T1000 (cell line): Measurements from ENCODE around the gene SRPX.

ENCODE experiments used
- DNase-seq: peaks from one replicate; lab custom pipeline; 2025; ENCODE audit warnings: mixed read lengths; lab: John Stamatoyannopoulos, UW

Gene SRPX, protein sequence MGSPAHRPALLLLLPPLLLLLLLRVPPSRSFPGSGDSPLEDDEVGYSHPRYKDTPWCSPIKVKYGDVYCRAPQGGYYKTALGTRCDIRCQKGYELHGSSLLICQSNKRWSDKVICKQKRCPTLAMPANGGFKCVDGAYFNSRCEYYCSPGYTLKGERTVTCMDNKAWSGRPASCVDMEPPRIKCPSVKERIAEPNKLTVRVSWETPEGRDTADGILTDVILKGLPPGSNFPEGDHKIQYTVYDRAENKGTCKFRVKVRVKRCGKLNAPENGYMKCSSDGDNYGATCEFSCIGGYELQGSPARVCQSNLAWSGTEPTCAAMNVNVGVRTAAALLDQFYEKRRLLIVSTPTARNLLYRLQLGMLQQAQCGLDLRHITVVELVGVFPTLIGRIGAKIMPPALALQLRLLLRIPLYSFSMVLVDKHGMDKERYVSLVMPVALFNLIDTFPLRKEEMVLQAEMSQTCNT

DNA sequence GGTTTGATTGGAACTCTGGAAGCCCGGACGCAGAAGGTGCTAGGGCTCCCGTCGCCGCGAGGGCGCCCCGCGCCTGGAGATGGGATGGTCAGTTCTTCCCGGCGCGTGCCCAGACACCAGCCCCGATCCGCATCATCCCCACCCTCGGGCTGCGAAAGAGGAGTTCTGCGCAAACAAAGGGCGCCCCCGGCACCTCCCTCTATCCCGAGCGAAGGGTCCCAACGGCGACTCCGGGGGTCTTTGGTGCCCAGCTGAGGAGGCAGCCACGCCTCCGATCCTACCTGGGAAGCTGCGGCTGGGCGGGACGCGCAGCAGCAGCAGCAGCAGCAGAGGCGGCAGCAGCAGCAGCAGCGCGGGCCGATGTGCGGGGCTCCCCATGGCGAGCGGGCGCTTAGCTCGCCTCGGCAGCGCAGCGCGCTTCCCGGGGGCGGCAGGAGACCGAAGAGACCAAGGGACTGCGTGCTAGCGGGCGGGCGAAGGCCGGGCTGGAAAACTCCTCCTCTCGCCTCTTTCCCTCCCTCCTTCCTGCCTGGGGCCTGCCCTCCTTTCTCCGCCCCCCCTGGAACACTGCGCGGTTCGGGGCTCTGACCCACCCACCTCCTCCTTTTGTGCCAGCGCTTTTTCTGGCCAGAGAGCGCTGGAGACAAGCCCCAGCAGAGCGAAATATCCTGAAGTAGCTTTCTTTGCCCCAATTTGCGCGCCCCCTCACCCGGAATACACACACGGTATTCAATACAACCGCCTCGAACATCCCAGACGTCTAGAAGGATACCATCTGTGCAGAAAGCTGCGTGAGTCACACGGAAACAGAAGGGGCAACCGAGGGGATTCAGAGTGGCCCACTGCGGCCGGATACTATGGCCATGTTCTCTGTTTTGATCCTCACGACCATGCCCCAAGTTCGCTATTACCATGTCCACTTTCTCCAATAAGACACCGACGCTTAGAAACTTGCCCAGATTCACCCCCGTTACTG is at the start of gene SRPX:
Gene SRPX (minus strand): TSS at position 457 of the 976 bp plus-strand sequence. CDS start 79 bp downstream, at position 378.
- DNase-seq = no peak

DNA sequence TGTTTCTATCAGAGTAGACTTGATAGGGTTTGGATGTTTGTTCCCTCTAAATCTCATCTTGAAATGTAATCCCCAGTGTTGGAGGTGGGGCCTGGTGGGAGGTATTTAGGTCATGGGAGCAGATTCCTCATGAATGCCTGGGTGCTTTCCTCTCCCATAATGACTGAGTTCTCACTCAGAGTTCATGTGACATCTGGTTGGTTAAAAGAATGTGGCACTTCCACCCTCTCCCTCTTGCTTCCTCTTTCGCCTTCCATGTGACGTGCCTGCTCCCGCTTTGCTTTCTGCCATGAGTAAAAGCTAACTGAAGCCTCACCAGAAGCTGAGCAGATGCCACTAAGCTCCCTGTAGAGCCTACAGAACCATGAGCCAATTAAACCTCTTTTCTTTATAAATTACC is 47.3 kb upstream of the SRPX start:
- no peak for DNase-seq

DNA sequence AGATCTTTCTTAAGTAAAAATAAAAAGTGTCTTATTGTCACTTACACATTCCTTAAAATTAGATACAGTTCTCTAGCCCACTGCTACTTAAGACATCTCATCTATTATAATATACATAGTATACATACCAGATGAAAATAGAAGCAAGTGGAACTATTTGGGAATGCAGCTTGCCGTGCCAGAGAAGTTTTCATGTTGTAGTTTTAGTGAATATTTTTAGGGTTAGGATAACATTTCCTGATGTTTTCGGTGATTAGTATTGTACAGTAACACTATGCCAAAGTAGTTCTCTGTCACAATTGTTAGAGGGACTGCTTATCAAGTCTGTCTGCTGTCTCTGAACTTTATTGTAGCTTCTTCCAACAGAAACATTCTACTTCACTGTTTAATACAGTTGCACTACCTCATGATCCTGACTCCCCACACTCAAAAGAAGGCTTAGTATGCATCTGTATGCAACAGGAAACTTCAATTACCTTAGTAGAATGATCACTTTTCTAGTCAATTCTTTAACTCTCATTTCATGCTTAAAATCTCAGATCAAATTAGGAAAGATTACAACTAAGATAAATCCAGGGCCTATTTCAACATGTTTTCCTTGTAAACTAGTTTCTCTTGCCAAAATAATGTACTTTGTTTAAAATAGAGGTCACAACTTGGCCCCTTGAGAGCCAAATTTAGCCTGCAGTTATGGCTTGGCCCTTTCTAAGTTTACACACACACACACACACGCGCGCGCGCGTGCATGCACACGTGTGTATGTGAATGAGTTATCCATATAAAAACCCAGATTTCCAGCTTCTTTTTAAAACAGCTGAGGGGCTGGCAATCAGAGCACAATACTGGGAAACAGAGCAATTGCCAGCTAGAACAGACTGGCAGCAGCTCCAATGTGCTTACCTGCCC is 42.3 kb upstream of the SRPX start:
- no peak for DNase-seq

DNA sequence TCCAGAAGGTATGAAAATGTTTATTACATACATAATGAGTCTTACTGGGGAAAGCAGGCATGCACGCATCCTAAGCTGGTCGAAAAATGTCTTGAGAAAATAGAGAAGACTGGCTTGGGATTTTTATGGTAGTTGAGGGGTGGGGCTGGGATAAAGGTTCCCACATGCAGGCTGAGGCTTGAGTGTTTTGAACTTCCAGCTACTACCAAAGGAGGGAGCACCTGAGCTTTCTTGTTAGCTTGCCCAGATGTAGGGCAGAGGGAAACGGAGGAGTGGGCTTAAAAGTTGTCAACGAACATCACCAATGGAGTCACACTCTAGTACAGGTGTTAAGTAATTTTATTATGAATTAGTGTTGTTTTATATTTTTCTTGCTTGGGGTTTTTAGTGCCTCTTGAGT is 39.6 kb upstream of the SRPX start:
- no peak for DNase-seq

DNA sequence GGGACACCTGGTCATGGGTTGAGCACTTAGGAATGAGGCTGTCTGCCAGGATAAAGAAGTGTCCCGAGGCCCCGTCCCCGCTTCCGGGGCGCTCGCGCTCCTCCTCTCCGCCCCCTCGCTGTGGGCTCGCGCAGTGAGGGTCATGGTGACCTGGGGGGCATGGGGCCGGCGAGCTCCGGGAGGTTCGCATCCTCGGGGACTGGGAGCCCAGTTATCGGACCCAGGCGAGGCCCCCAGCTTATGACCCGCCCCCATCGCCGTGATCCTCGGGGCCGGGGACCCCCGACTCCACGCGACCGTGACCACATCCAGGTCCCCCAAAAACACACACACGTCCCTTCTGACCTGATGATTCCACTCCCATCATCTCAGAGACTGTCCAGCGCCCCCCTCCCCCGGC is 35.3 kb upstream of the SRPX start:
- DNase-seq = no peak

DNA sequence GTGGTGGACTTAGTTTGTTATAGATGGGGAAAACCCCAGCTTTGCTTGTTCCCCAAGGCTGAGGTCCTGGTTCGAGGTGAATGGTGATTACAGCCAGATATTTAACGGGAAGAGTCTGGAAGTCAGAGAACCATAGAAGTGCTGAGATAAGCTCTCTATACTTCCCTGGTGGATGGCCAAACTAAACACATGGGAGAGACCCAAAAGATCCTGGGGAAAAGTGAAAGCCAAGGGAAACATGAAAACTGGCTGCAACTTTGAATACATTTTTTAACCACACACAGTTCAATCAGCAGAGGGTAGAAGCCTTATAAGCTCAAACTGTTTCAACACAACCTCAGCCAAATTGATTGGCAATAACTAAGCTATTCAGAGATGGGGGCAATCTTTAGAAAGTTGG is 29.3 kb upstream of the SRPX start:
- DNase-seq = no peak

DNA sequence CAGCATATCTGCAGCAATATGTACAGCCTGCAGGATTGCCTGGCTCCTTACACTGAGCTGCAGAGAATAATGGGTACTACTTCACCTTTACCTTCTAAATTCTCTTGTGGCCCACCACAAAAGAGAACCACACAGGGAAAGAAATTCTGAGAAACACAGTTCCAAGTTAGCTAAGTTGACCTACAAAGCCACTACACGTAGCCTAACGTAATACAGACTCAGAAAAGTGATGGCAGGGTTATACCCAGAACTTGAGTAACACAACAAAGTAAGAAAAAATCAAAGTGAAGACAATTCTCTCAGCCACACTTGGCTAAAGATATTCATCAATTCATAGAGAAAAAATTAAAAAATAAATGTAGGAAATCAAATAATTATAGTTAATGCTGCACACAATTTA is 26.4 kb upstream of the SRPX start:
- DNase-seq = no peak

DNA sequence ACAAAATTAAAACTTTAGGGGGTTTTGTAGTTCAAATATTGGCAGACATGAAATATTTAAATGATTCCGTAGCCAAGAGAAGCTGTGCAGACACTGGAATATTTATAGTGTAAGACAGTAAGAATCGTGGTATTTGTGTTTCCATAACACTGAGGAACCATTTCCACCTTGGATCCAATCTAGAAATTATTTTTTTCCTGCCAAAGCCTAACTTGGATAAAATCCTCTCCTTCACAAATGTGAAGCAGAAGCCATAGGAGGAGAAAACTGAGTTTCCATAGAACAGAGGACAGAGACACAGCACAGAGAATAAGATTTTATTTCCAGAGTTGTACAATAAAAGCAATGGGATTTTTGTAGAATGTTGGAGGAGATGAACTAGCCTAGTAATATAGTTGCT is 19.9 kb upstream of the SRPX start:
- no peak for DNase-seq

DNA sequence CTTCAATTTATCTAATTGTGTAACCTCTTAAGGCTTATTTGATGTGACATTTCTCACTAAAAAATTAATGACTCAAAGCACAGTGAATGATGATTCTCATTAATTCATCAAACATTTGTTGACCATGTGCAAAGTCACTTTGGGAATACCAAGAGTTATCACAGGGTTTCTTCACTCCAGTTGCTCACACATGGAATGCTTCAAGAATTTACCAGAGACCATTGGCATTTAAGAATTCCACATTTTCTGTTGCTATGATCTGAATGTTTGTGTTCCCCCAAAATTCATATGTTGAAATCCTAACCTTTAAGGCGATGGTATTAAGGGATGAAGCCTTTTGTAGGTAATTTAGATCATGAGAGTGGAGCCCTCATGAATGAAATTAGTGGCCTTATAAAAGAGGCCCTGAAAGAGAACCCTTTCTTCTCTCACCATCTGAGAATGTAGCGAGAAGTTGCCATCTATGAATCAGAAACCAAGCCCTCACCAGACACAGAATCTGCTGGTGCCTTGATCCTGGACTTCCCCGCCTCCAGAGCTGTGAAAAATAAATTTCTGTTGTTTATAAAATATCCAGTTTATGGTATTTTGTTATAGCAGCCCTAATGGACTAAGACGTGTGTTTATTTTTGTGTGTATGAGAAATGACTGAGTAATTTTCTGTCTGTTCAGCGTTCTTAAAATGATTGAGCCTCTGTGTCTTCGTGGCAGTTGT is 16.4 kb upstream of the SRPX start:
- DNase-seq = no peak

DNA sequence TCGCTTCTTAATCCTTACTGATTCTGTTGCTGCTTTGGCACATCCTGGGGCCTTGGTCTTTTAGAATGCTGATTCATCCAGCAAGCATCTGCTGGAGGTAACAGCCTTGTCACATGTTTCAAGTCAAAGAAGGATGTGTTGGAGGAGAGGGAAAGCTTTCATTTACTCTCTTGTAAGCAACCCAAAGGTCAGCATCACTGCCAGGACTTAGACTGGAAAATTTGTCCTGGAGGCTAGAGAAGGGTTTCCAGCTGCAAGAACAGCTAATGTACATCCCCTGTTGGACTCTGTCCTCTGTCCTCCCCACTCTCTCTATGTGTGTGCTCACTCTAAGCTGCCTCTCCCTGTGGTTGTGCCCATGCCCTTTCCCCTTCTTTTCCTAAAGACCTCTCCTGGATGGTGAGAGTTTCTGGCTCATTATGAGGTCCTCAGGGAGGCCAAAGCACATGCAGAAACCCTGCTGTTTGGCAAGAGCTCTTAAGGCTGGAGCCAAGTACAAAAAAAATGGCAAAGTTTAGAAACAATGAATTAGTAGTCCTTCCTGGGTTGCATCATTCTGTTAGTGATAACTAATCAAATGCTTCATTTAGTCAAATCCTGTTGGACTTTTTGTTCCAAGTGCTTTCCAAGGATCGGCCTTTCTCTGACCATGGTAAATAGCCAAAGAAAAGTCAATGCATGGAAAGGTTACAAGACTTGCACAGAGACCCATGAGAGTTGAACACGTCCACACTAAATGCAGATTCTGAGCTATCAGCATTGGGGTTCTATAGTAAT is 13.4 kb upstream of the SRPX start:
- no peak for DNase-seq

DNA sequence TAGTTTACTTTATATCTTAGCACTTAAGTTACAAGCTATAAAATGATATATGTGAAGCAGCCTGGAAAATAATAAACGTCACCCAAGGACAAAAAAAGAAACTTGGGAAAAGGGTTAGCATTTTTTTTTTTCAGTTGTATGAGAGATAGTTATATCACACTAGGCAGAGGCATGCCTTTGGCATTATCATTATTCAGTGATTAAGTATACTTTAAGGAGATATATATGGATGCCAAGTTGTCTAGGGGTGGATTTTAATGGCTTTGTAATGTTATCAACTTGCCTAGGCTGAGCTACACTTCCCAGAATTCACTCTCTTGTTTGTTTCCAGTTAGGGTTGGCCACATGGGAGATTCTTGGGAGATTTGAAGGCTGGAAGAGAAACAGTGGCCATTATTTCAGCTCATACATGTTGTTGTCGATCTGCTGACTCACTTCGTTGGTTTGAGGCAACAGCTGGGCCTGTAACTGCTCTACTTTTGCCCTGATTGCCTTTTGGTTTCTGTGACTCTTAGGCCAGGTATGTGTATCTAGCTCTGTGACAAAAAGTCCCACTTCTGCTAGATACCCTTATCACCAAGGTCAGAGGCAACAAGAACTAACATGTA is 11.5 kb upstream of the SRPX start:
- DNase-seq = no peak

DNA sequence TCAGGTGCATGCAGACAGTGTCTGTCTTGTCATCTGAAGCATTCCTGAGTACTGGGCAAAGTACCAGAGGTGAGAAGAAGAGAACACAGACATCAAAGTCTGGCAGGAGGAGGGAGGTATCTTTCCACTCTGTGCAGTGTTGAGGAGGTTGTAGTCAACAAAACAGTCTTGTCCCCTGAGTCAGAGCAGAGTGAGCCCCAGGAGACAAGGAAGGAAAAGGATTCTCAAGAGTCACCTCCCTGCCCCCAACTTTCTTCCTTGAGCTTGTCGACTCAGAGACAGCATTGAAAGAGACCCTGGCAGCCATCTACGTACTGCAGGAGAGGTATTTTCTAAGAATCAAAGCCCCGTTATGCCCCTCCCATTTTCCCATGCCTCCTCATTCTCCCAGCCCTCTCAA is 4.4 kb upstream of the SRPX start:
- peak; percentile 1 for DNase-seq

DNA sequence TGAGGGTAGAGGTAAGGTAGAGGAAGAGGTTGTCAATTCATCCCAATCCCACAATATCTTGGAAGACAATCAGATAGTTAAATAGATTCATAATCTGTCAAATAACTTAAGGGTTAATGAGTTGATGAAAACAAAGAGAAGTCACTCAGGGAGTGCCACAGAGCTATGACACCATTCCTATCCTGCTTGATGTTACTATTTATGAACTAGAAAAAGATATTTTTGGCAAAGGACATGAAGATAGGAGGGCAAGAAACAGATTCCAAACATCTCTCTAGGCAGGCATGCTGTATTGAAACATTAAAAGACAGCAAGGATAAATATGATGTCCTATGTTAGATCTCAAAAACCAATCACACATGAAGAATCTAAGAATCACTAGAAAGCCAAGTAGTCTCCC is 3.5 kb upstream of the SRPX start:
- DNase-seq = no peak

DNA sequence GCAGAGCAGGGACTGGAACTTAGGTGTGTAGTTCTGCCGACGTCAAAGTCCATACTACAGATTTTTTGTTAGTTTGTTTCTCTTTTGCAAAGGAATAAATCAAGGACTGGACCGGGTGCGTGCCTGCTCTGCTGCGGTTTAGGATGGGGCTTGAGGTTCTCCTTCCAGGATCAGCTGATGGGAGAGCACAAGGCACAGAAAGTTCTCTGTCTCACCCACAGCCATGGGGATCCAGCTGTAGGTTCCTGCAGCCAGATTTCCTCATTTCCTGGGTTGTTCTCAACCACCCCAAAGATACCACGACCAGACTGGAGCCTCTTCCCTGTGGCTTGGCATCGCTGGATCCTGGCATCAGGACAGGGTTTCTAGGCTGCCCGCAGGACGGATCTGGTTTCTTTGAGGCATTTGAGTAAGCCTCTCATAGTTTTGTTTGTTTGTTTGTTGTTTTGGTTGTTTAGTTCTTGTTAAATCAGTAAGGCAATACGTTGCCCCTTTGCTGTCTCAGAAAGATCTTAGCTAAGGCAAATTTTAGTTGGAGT is 789 bp upstream of the SRPX start:
- DNase-seq = no peak

DNA sequence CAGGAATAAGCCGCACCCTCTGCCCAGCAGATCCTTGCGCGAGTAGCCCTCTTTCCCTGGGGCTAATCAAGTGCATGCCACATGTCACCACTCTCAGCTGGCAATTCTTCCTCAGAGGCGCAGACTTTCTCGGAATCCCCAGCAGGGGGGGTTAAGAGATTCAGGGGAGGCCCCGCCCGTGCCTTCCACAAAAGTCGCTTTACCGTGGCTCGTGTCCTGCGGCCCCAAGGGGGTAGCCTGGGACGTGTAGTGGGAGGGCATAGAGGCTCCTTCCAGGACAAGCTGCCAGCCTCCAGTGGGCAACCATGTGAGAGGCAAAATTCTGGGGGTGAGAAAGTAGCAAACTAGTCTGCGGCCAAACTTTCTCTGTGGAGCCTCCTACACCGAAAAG is 652 bp downstream of the SRPX start:
- DNase-seq = peak; percentile 12

DNA sequence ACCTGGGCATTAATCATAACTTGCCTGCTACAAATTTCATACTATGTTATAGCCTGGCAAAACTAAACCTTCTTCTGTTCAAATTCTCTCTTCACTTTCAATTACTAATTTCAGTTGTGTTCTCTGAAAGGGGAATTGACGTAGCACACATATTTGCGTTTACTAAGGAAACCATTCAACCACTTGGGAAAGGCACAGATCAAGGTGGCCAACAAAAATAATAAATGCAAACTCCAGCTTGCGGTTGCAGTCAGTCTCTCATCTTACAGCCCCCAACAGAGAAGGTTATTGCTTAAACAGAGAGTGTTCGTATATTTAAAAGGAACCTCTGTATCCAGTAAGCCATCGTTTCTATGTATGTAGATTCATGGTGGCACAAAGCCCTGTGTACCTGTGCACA is 4.0 kb downstream of the SRPX start:
- DNase-seq = no peak

DNA sequence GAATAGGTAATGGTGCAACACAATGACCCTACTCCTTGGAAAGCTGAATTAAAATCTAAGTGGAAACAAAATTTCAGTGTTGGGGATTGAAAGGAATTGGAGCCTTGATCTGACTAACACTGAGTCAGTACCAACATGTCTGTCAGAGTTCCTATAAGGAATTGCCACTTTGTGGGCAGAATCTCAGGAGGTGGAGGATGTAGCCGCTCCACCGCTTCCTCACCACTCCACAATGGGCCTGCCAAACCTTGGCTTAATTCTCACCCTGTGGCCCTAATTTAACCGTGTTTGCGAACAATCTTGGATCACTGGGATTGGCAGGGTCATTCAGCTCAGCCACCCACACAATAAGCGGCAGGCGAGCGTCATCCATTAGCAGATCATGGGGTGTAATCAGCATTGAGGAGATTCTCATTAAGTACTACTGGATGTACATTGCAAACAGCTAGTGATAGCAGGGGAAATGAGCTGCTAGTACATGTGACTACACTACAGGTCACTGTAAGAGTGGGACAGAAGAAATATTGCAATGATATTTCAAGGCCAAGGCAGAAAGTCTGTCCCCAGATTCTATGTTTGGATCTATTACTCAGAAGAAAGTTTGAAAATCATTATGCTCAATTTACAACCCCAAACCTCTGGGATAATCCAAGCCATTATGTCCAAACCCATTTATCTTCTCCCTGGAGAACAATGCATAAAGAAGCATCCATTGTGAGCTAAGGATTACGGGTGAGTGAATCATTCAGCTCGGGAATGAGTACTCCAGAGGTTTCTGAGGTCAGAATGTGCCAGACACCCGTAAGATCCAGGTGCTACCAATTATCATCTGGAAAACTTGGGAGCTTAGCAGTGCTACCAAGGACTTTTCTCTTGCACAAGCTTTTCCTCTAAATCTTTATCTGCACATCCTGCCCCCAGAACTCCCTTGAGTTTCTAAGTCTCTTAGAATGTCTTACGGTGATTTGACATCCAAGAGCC is 5.8 kb downstream of the SRPX start:
- DNase-seq = no peak

DNA sequence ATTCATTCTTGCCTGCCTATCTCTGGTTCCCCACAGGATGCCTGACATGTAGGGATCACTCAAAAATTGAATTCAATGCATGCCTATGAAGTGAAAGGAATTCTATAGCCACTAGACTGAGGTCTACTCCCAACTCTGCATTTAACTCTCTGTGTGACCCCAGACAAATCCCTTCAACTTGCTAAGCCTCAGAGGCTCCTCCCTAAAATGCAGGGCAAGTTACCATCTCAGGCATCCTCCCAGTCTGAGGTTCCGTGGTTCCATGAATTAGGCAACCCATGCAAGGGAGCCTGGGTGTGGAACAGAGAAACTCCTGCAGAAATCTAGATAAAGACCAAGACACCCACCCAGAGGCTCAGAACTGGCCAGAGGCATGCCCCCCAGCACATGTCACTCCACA is 6.6 kb downstream of the SRPX start:
- DNase-seq = no peak
